ENCODE measurements around the gene PTH2R. TPM values are rescaled to one million over a fixed set of nuclear protein-coding genes. Genes with fewer than 3 reads are reported as not detected.

PTH2R gene
- total RNA-seq, 1 donor from 2014 or later, result not detected

- TF ChIP-seq CTCF (IDR thresholded peaks at IDR 0.05), result no peak
- peaks cover 9% of the 10 kb centered on the region for H3K9me3 Mint-ChIP-seq (ENCODE audit: unreplicated experiment)
- H3K27ac Mint-ChIP-seq (ENCODE audit: unreplicated experiment), result no peak overlapping the region
- DNase-seq (ENCODE audit: extremely low spot score, unreplicated experiment), result no peak
- no peak overlapping the region for H3K4me3 Mint-ChIP-seq (ENCODE audit: unreplicated experiment)
- H3K4me1 Mint-ChIP-seq (ENCODE audit: unreplicated experiment), result peaks cover 3% of the 10 kb centered on the region
- H3K36me3 Mint-ChIP-seq (ENCODE audit: unreplicated experiment), result no peaks in the 10 kb centered on the region
- peaks cover 2% of the 10 kb centered on the region for H3K27me3 Mint-ChIP-seq (ENCODE audit: unreplicated experiment)
These were observed 82.3 kb downstream of the PTH2R start for GRCh38 chr2:208488686-208489564.

- Mint-ChIP-seq H3K4me3 (ENCODE audit: unreplicated experiment) (no peak overlapping the region), H3K4me1 (ENCODE audit: unreplicated experiment) (peaks cover 3% of the 10 kb centered on the region), H3K27me3 (ENCODE audit: unreplicated experiment) (peaks cover 2% of the 10 kb centered on the region), H3K27ac (ENCODE audit: unreplicated experiment) (no peak overlapping the region), H3K36me3 (ENCODE audit: unreplicated experiment) (no peaks in the 10 kb centered on the region), H3K9me3 (ENCODE audit: unreplicated experiment) (peaks cover 5% of the 10 kb centered on the region)
- DNase-seq (ENCODE audit: extremely low spot score, unreplicated experiment), result no peak
- no peak for TF ChIP-seq CTCF (IDR thresholded peaks at IDR 0.05)
These were observed 83.1 kb downstream of the PTH2R start for GRCh38 chr2:208489687-208490086.

GRCh38 chr2:208490492-208490891, 83.9 kb downstream of the PTH2R start:
- no peak for DNase-seq (ENCODE audit: extremely low spot score, unreplicated experiment)
- TF ChIP-seq CTCF (IDR thresholded peaks at IDR 0.05), result no peak
- Mint-ChIP-seq H3K9me3 (ENCODE audit: unreplicated experiment) (peaks cover 5% of the 10 kb centered on the region), H3K36me3 (ENCODE audit: unreplicated experiment) (no peaks in the 10 kb centered on the region), H3K27me3 (ENCODE audit: unreplicated experiment) (peaks cover 2% of the 10 kb centered on the region), H3K27ac (ENCODE audit: unreplicated experiment) (no peak overlapping the region), H3K4me3 (ENCODE audit: unreplicated experiment) (no peak overlapping the region), H3K4me1 (ENCODE audit: unreplicated experiment) (peaks cover 3% of the 10 kb centered on the region)

GRCh38 chr2:208491641-208492040, 85.0 kb downstream of the PTH2R start:
- H3K4me3 Mint-ChIP-seq (ENCODE audit: unreplicated experiment), result no peak overlapping the region
- H3K9me3 Mint-ChIP-seq (ENCODE audit: unreplicated experiment), result peaks cover 5% of the 10 kb centered on the region
- no peaks in the 10 kb centered on the region for H3K36me3 Mint-ChIP-seq (ENCODE audit: unreplicated experiment)
- H3K4me1 Mint-ChIP-seq (ENCODE audit: unreplicated experiment), result peaks cover 3% of the 10 kb centered on the region
- H3K27me3 Mint-ChIP-seq (ENCODE audit: unreplicated experiment), result peaks cover 2% of the 10 kb centered on the region
- no peak for TF ChIP-seq CTCF (IDR thresholded peaks at IDR 0.05)
- no peak for DNase-seq (ENCODE audit: extremely low spot score, unreplicated experiment)
- no peak overlapping the region for H3K27ac Mint-ChIP-seq (ENCODE audit: unreplicated experiment)

- Mint-ChIP-seq H3K27ac (ENCODE audit: unreplicated experiment) (no peak overlapping the region), H3K9me3 (ENCODE audit: unreplicated experiment) (peaks cover 2% of the 10 kb centered on the region), H3K4me3 (ENCODE audit: unreplicated experiment) (no peak overlapping the region), H3K4me1 (ENCODE audit: unreplicated experiment) (peaks cover 3% of the 10 kb centered on the region), H3K27me3 (ENCODE audit: unreplicated experiment) (peaks cover 2% of the 10 kb centered on the region), H3K36me3 (ENCODE audit: unreplicated experiment) (no peaks in the 10 kb centered on the region)
- DNase-seq (ENCODE audit: extremely low spot score, unreplicated experiment), result no peak
- TF ChIP-seq CTCF (IDR thresholded peaks at IDR 0.05), result no peak
These were observed 85.5 kb downstream of the PTH2R start for GRCh38 chr2:208492069-208492468.
